ENCODE results near the gene MCUB.

- TF ChIP-seq POLR2AphosphoS5 (IDR thresholded peaks at IDR 0.05) (no peak), CTCF (IDR thresholded peaks at IDR 0.05) (no peak)
These were observed 105.9 kb downstream of the MCUB start for GRCh38 chr4:109665783-109666485.
